Activated CD8-positive, alpha-beta memory T cell treated with anti-CD3 and anti-CD28 coated beads, Interleukin-2, amount 10 ng/mL, durations not matched to agents 7 days and 5 days (primary cell): Measurements from ENCODE around the gene CD160. TPM values are rescaled to one million over a fixed set of nuclear protein-coding genes. Genes with fewer than 3 reads are reported as not detected.
A peak's percentile ranks its signal among the peaks of the same experiment; 100 is the strongest.

Experiments
- ATAC-seq: fragments of 150-1000 bp; cut with Tn5 transposase; one replicate; pipeline ENCODE4 v1.10.0; 2021; ENCODE audit warnings: moderate library complexity
- CTCF ChIA-PET: fragments of 350-600 bp; sonication (Branson Sonifier 250); formaldehyde crosslinking; loops from one replicate; lab custom pipeline; 2021; ENCODE audit warnings: antibody characterized with exemption; lab: Charles Lee
- DNase-seq: peaks from one replicate; pipeline ENCODE4 v3.0.0-alpha.2; 2020
- H3K27ac Mint-ChIP-seq: one replicate; pipeline ENCODE4 v1.8.0; 2021; ENCODE audit warnings: mild to moderate bottlenecking, mixed read lengths
- H3K27me3 Mint-ChIP-seq: one replicate; pipeline ENCODE4 v1.8.0; 2021; ENCODE audit warnings: mixed read lengths
- H3K36me3 Mint-ChIP-seq: one replicate; pipeline ENCODE4 v1.8.0; 2021; ENCODE audit warnings: mild to moderate bottlenecking, mixed read lengths
- H3K4me1 Mint-ChIP-seq: one replicate; pipeline ENCODE4 v1.8.0; 2021; ENCODE audit warnings: mixed read lengths
- H3K4me3 Mint-ChIP-seq: one replicate; pipeline ENCODE4 v1.8.0; 2021; ENCODE audit warnings: mild to moderate bottlenecking, moderate library complexity, mixed read lengths
- H3K9me3 Mint-ChIP-seq: one replicate; pipeline ENCODE4 v1.8.0; 2022; ENCODE audit warnings: low read depth, mixed read lengths
- total RNA-seq, 2 experiments: library from RNA; stranded (reverse); gene quantifications; one replicate each; pipeline ENCODE4 v1.2.3, GENCODE V29; 2021

The CD160 gene
- total RNA-seq, 2 experiments from 2014 or later, result 3.9 to 5.4 TPM

- Mint-ChIP-seq H3K9me3 (no peaks in the 10 kb centered on the region), H3K27me3 (peaks cover 12% of the 10 kb centered on the region), H3K4me1 (peaks cover 5% of the 10 kb centered on the region), H3K4me3 (no peak overlapping the region), H3K36me3 (no peaks in the 10 kb centered on the region), H3K27ac (no peak overlapping the region)
- CTCF ChIA-PET, result interaction anchor here (1.2 kb wide), 1 partner anchor 24 kb away, joined by 4 read pairs; no protein-coding TSS in a partner anchor
- ATAC-seq, result no peak
- no peak for DNase-seq
Observed at GRCh38 chr1:145696630-145696960, 22.7 kb upstream of the CD160 start.

GRCh38 chr1:145701306-145701862 lies 17.9 kb upstream of the CD160 start:
- Mint-ChIP-seq H3K9me3 (no peaks in the 10 kb centered on the region), H3K4me3 (no peak overlapping the region), H3K4me1 (no peaks in the 10 kb centered on the region), H3K36me3 (no peaks in the 10 kb centered on the region), H3K27ac (no peak overlapping the region), H3K27me3 (peaks cover 15% of the 10 kb centered on the region)
- DNase-seq (no peak), ATAC-seq (no peak)
- CTCF ChIA-PET, result no interaction called here

DNA sequence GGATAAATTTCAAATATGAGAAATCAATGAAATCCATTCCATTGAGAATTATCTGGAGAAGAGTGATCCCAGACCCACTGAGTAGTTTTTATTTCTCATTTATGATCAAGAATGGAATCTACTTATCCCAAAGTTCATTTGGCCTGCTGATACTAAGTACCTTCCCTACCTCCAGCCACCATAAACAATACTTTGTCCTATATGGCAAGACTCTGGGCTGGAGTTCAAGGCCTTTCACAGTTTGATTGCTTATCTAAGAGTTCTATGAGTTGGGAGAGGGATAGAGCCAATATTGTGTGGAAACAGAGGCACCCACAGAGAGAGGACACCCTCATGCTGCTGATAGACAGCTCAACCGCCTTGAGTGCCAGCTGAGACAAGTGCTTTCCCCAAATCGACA lies 17.2 kb upstream of the CD160 start:
- CTCF ChIA-PET, result interaction anchor here (0.7 kb wide), 1 partner anchor 13 kb away, joined by 3 read pairs; no protein-coding TSS in a partner anchor
- Mint-ChIP-seq H3K9me3 (no peaks in the 10 kb centered on the region), H3K4me1 (no peaks in the 10 kb centered on the region), H3K27me3 (peaks cover 15% of the 10 kb centered on the region), H3K4me3 (no peak overlapping the region), H3K36me3 (no peaks in the 10 kb centered on the region), H3K27ac (no peak overlapping the region)
- DNase-seq, result no peak
- no peak for ATAC-seq

GRCh38 chr1:145702826-145703225 lies 16.5 kb upstream of the CD160 start:
- H3K4me3 Mint-ChIP-seq, result no peak overlapping the region

DNA sequence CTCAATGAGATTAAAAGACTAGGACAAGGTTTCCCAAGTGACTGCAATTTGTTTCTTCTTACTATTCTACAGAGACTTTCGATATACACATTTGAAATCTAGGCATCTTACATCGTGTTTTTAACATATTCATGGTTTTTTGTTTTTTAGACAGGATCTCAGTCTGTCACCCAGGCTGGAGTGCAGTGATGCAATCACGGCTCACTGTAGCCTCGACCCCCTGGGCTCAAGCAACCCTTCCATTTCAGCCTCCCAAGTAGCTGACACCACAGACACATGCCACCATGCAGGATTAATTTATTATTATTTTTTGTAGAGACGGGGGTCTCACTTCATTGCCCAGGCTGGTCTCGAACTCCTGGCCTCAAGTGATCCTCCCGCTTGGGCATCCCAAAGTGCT lies 13.7 kb upstream of the CD160 start:
- H3K27me3 Mint-ChIP-seq, result peaks cover 10% of the 10 kb centered on the region
- H3K4me3 Mint-ChIP-seq, result no peak overlapping the region
- H3K27ac Mint-ChIP-seq, result no peak overlapping the region
- no peak for ATAC-seq
- peaks cover 3% of the 10 kb centered on the region for H3K4me1 Mint-ChIP-seq
- DNase-seq, result no peak
- H3K9me3 Mint-ChIP-seq, result no peaks in the 10 kb centered on the region
- no peaks in the 10 kb centered on the region for H3K36me3 Mint-ChIP-seq
- CTCF ChIA-PET, result interaction anchor here (2.4 kb wide), 1 partner anchor 16 kb away, joined by 8 read pairs; no protein-coding TSS in a partner anchor

More at GRCh38 chr1:145702826-145703225, 16.5 kb upstream of the CD160 start:
- Mint-ChIP-seq H3K36me3 (no peaks in the 10 kb centered on the region), H3K27ac (no peak overlapping the region), H3K9me3 (no peaks in the 10 kb centered on the region), H3K27me3 (peaks cover 12% of the 10 kb centered on the region), H3K4me1 (no peaks in the 10 kb centered on the region)
- CTCF ChIA-PET, result interaction anchor here (0.7 to 3.0 kb wide), 4 partner anchors 10 to 17 kb away, joined by 3 to 9 read pairs (median 4); partner anchors contain the start of gene CD160
- no peak for ATAC-seq
- DNase-seq, result no peak

GRCh38 chr1:145706086-145706664 lies 13.1 kb upstream of the CD160 start:
- DNase-seq, result no peak
- no peak overlapping the region for H3K27ac Mint-ChIP-seq
- no peak for ATAC-seq
- CTCF ChIA-PET, result no interaction called here
- no peaks in the 10 kb centered on the region for H3K9me3 Mint-ChIP-seq
- H3K36me3 Mint-ChIP-seq, result no peaks in the 10 kb centered on the region
- H3K4me3 Mint-ChIP-seq, result no peak overlapping the region
- H3K27me3 Mint-ChIP-seq, result peaks cover 8% of the 10 kb centered on the region
- peaks cover 3% of the 10 kb centered on the region for H3K4me1 Mint-ChIP-seq

- Mint-ChIP-seq H3K4me1 (peaks cover 3% of the 10 kb centered on the region), H3K27me3 (peaks cover 7% of the 10 kb centered on the region), H3K9me3 (no peaks in the 10 kb centered on the region), H3K4me3 (no peak within 1 kb of the TSS), H3K36me3 (no peaks in the 10 kb centered on the region), H3K27ac (no peak within 1 kb of the TSS)
- ATAC-seq, result no peak
- no peak for DNase-seq
- CTCF ChIA-PET, result interaction anchor here (0.5 kb wide), 1 partner anchor 206 kb away, joined by 4 read pairs; no protein-coding TSS in a partner anchor
Observed at GRCh38 chr1:145707183-145707867, 12.0 kb upstream of the CD160 start, which contains the start of gene PDZK1. Gene PDZK1, minus strand, starts transcription at chr1:145707368. Its CDS starts 19,347 bp downstream, at chr1:145688021.

GRCh38 chr1:145708063-145708462 lies 11.2 kb upstream of the CD160 start:
- no peak for ATAC-seq
- Mint-ChIP-seq H3K36me3 (no peaks in the 10 kb centered on the region), H3K4me3 (no peak overlapping the region), H3K27ac (no peak overlapping the region), H3K9me3 (no peaks in the 10 kb centered on the region), H3K27me3 (peaks cover 7% of the 10 kb centered on the region), H3K4me1 (peaks cover 3% of the 10 kb centered on the region)
- no peak for DNase-seq
- CTCF ChIA-PET, result interaction anchor here (1.0 kb wide), 1 partner anchor 14 kb away, joined by 3 read pairs; no protein-coding TSS in a partner anchor

- CTCF ChIA-PET, result interaction anchor here (1.1 kb wide), 1 partner anchor 10 kb away, joined by 4 read pairs; no protein-coding TSS in a partner anchor
- Mint-ChIP-seq H3K36me3 (no peaks in the 10 kb centered on the region), H3K27me3 (peaks cover 4% of the 10 kb centered on the region), H3K9me3 (no peaks in the 10 kb centered on the region), H3K4me1 (peaks cover 4% of the 10 kb centered on the region), H3K27ac (no peak overlapping the region), H3K4me3 (no peak overlapping the region)
- DNase-seq (no peak), ATAC-seq (no peak)
Observed at GRCh38 chr1:145710291-145711027, 8.8 kb upstream of the CD160 start.

- H3K27me3 Mint-ChIP-seq, result peaks cover 4% of the 10 kb centered on the region
- H3K4me1 Mint-ChIP-seq, result peaks cover 7% of the 10 kb centered on the region
- no peak for DNase-seq
- no peaks in the 10 kb centered on the region for H3K9me3 Mint-ChIP-seq
- H3K36me3 Mint-ChIP-seq, result no peaks in the 10 kb centered on the region
- CTCF ChIA-PET, result interaction anchor here (1.0 kb wide), 1 partner anchor 9 kb away, joined by 3 read pairs; no protein-coding TSS in a partner anchor
- no peak for ATAC-seq
- no peak overlapping the region for H3K4me3 Mint-ChIP-seq
- H3K27ac Mint-ChIP-seq, result no peak overlapping the region
Observed at GRCh38 chr1:145711213-145711651, 8.1 kb upstream of the CD160 start.

GRCh38 chr1:145714524-145715111 lies 4.7 kb upstream of the CD160 start:
- H3K4me1 Mint-ChIP-seq, result peaks cover 36% of the 10 kb centered on the region
- no peaks in the 10 kb centered on the region for H3K36me3 Mint-ChIP-seq
- CTCF ChIA-PET, result no interaction called here
- H3K4me3 Mint-ChIP-seq, result no peak overlapping the region
- H3K27me3 Mint-ChIP-seq, result peaks cover 4% of the 10 kb centered on the region
- H3K27ac Mint-ChIP-seq, result no peak overlapping the region
- no peak for DNase-seq
- H3K9me3 Mint-ChIP-seq, result no peaks in the 10 kb centered on the region
- no peak for ATAC-seq

DNA sequence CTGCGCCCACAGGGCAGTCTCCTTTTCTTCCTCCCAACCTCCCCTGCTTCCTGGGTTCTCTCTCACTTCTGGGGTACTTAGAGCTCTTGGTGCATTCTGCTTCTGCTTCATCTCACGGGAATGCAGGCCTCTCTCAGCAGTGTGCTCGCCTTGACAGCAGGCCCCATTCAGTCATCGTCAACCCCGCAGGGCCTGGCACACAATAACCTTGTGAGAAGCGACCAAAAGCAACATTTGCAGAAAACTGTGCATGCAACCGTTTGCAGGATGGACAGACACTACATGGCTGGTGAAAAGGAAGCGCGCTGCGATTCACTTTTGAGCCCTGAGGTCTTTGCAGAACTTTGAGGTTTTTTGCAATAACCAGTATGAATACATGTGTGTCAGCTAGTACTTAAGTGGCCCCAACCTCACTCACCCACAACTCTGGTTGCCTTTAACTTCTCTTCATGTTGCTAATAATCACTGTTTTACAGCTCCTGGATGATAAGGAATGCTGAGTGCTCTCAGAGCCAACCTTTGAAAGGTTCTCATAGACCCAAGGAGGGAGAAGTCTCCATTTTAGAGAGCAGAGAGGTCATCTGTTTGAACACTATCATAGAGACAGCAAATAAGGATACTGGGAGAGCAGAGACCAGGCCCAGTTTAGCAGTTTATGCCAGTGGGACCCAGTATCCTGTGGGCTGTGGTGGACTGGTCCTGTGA lies 2.5 kb upstream of the CD160 start:
- H3K36me3 Mint-ChIP-seq, result no peaks in the 10 kb centered on the region
- no peaks in the 10 kb centered on the region for H3K9me3 Mint-ChIP-seq
- peak overlapping the region; percentile 86 for H3K27ac Mint-ChIP-seq
- H3K27me3 Mint-ChIP-seq, result peaks cover 6% of the 10 kb centered on the region
- CTCF ChIA-PET, result interaction anchor here (0.6 to 1.4 kb wide), 3 partner anchors 14 to 109 kb away, joined by 3 to 5 read pairs (median 3); no protein-coding TSS in a partner anchor
- no peak overlapping the region for H3K4me3 Mint-ChIP-seq
- DNase-seq, result peak; percentile 62
- H3K4me1 Mint-ChIP-seq, result peaks cover 53% of the 10 kb centered on the region
- ATAC-seq, result peak; percentile 29
